Measurements from ENCODE around the gene EPB41L5. TPM values are rescaled to one million over a fixed set of nuclear protein-coding genes. Genes with fewer than 3 reads are reported as not detected.

The EPB41L5 gene
- total RNA-seq, 1 experiment from 2014 or later: 34.9 TPM

DNA sequence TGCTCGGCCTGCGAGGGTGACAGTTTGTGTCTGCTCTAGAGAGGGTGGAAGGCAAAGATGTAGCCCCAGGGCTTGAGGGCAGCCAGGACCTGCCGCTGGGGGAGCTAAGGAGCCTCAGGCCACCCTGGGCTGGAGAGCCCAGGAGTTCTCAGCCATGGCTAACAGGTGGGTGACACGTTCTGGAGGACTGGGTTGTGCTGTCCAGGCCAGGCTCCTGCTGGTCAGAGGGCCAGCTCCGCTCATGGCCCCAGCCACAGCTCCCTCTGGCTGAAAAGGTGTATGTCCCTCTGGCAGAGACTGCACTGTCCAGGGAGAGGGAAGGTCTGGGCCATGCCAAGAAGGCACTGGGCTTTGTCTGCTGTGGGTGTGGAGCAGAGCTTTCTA is 191.1 kb downstream of the EPB41L5 start:
- Mint-ChIP-seq H3K4me1 (peaks cover 4% of the 10 kb centered on the region), H3K9me3 (peaks cover 5% of the 10 kb centered on the region), H3K36me3 (peaks cover 1% of the 10 kb centered on the region; the same call in 1 of the 2 replicates), H3K27me3 (ENCODE audit: low read depth) (no peaks in the 10 kb centered on the region; the same call in 1 of the 2 replicates), H3K27ac (no peak overlapping the region), H3K4me3 (no peak overlapping the region)
- POLR2A ChIA-PET: no interaction called here
- DNase-seq (ENCODE audit: low spot score) (no peak), ATAC-seq (peak; percentile 70)
- CTCF ChIA-PET: interaction anchor here (0.6 to 2.2 kb wide), 9 partner anchors 8 to 317 kb away, joined by 3 to 17 read pairs (median 4); no protein-coding TSS in a partner anchor
- TF ChIP-seq SMAD3 (CRISPR knock-in tag; IDR thresholded peaks at IDR 0.05; ENCODE audit: borderline replicate concordance): no peak
- no peak for TF ChIP-seq CREM (CRISPR knock-in tag; IDR thresholded peaks at IDR 0.05)
- TF ChIP-seq CBFB (CRISPR knock-in tag; IDR thresholded peaks at IDR 0.05; ENCODE audit: low read depth): no peak
- TF ChIP-seq, protein P1, sequence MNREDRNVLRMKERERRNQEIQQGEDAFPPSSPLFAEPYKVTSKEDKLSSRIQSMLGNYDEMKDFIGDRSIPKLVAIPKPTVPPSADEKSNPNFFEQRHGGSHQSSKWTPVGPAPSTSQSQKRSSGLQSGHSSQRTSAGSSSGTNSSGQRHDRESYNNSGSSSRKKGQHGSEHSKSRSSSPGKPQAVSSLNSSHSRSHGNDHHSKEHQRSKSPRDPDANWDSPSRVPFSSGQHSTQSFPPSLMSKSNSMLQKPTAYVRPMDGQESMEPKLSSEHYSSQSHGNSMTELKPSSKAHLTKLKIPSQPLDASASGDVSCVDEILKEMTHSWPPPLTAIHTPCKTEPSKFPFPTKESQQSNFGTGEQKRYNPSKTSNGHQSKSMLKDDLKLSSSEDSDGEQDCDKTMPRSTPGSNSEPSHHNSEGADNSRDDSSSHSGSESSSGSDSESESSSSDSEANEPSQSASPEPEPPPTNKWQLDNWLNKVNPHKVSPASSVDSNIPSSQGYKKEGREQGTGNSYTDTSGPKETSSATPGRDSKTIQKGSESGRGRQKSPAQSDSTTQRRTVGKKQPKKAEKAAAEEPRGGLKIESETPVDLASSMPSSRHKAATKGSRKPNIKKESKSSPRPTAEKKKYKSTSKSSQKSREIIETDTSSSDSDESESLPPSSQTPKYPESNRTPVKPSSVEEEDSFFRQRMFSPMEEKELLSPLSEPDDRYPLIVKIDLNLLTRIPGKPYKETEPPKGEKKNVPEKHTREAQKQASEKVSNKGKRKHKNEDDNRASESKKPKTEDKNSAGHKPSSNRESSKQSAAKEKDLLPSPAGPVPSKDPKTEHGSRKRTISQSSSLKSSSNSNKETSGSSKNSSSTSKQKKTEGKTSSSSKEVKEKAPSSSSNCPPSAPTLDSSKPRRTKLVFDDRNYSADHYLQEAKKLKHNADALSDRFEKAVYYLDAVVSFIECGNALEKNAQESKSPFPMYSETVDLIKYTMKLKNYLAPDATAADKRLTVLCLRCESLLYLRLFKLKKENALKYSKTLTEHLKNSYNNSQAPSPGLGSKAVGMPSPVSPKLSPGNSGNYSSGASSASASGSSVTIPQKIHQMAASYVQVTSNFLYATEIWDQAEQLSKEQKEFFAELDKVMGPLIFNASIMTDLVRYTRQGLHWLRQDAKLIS (CRISPR knock-in tag; IDR thresholded peaks at IDR 0.05; ENCODE audit: borderline replicate concordance): no peak
- no peak for TF ChIP-seq ZNF232 (CRISPR knock-in tag; IDR thresholded peaks at IDR 0.05)

DNA sequence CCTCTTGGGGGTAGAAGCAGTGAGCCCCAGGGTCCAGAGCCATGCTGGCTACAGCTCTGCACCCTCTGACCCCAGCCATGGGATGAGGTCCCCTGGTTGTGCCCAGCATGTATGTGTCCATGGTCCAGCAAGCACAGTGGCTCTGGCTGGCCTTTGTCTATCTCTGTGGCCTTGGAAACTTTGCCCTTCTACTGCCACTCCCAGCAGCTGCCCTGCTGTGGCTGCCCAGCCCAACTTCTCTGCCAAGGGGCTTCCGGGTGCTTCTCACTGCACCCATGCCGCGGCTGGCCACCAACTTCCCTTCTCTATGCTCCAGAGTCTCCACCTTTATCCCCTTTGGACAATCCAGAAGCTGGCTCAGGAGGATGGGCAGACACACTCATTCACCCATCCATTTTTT is 191.5 kb downstream of the EPB41L5 start:
- H3K36me3 Mint-ChIP-seq: no peaks in the 10 kb centered on the region
- H3K27me3 Mint-ChIP-seq (ENCODE audit: low read depth): no peaks in the 10 kb centered on the region; the same call in 1 of the 2 replicates
- H3K4me1 Mint-ChIP-seq: peaks cover 4% of the 10 kb centered on the region
- no peak overlapping the region for H3K27ac Mint-ChIP-seq
- DNase-seq (ENCODE audit: low spot score) (no peak), ATAC-seq (no peak)
- TF ChIP-seq NR2C2 (CRISPR knock-in tag; IDR thresholded peaks at IDR 0.05) (no peak), NFYB (CRISPR knock-in tag; conservative IDR thresholded peaks at IDR 0.05; ENCODE audit: low read depth) (no peak), CREM (CRISPR knock-in tag; IDR thresholded peaks at IDR 0.05) (no peak), JUN (CRISPR knock-in tag; IDR thresholded peaks at IDR 0.05) (no peak), KAT7 (CRISPR knock-in tag; IDR thresholded peaks at IDR 0.05; ENCODE audit: borderline replicate concordance) (no peak), ZNF232 (CRISPR knock-in tag; IDR thresholded peaks at IDR 0.05) (no peak), MXD4 (CRISPR knock-in tag; IDR thresholded peaks at IDR 0.05; ENCODE audit: borderline replicate concordance) (no peak), SMAD3 (CRISPR knock-in tag; IDR thresholded peaks at IDR 0.05; ENCODE audit: borderline replicate concordance) (no peak)
- TF ChIP-seq, protein P2, sequence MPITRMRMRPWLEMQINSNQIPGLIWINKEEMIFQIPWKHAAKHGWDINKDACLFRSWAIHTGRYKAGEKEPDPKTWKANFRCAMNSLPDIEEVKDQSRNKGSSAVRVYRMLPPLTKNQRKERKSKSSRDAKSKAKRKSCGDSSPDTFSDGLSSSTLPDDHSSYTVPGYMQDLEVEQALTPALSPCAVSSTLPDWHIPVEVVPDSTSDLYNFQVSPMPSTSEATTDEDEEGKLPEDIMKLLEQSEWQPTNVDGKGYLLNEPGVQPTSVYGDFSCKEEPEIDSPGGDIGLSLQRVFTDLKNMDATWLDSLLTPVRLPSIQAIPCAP (CRISPR knock-in tag; IDR thresholded peaks at IDR 0.05): no peak
- TF ChIP-seq, protein P3, sequence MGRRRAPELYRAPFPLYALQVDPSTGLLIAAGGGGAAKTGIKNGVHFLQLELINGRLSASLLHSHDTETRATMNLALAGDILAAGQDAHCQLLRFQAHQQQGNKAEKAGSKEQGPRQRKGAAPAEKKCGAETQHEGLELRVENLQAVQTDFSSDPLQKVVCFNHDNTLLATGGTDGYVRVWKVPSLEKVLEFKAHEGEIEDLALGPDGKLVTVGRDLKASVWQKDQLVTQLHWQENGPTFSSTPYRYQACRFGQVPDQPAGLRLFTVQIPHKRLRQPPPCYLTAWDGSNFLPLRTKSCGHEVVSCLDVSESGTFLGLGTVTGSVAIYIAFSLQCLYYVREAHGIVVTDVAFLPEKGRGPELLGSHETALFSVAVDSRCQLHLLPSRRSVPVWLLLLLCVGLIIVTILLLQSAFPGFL (CRISPR knock-in tag; IDR thresholded peaks at IDR 0.05; ENCODE audit: borderline replicate concordance): no peak
- TF ChIP-seq, protein P4, sequence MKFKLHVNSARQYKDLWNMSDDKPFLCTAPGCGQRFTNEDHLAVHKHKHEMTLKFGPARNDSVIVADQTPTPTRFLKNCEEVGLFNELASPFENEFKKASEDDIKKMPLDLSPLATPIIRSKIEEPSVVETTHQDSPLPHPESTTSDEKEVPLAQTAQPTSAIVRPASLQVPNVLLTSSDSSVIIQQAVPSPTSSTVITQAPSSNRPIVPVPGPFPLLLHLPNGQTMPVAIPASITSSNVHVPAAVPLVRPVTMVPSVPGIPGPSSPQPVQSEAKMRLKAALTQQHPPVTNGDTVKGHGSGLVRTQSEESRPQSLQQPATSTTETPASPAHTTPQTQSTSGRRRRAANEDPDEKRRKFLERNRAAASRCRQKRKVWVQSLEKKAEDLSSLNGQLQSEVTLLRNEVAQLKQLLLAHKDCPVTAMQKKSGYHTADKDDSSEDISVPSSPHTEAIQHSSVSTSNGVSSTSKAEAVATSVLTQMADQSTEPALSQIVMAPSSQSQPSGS (CRISPR knock-in tag; IDR thresholded peaks at IDR 0.05; ENCODE audit: borderline replicate concordance, low read depth): no peak
- TF ChIP-seq, protein P5, sequence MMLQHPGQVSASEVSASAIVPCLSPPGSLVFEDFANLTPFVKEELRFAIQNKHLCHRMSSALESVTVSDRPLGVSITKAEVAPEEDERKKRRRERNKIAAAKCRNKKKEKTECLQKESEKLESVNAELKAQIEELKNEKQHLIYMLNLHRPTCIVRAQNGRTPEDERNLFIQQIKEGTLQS (CRISPR knock-in tag; conservative IDR thresholded peaks at IDR 0.05): no peak
- CTCF ChIA-PET: interaction anchor here (0.7 to 2.2 kb wide), 7 partner anchors 9 to 317 kb away, joined by 3 to 17 read pairs (median 4); no protein-coding TSS in a partner anchor
- peaks cover under 1% of the 10 kb centered on the region; the same call in 1 of the 2 replicates for H3K9me3 Mint-ChIP-seq
- POLR2A ChIA-PET: no interaction called here
- no peak overlapping the region for H3K4me3 Mint-ChIP-seq
